Left lung (tissue), 10 donors: ENCODE data around the gene DLG2. TPM values are rescaled to one million over a fixed set of nuclear protein-coding genes. Genes with fewer than 3 reads are reported as not detected.

Experiments used
- ATAC-seq: fragments of 200-7000 bp; cut with Tn5 transposase; one replicate; pipeline ENCODE4 v1.9.1; 2020; ENCODE audit warnings: moderate library complexity
- DNase-seq, 4 donors: peaks; one replicate each; pipeline ENCODE4 v3.0.0-alpha.2; 2013 to 2020
- H3K27ac ChIP-seq, 2 donors: fragments of 200-600 bp; sonication (generic) in 1 of 2; one replicate each; pipeline versions ENCODE4 v1.5.0 to v1.8.0; 2020 to 2021
- H3K27me3 ChIP-seq, 2 donors: fragments of 200-600 bp; sonication (generic) in 1 of 2; one replicate each; pipeline versions ENCODE4 v1.5.0 to v1.8.0; 2020 to 2021
- H3K36me3 ChIP-seq, 2 donors: fragments of 200-600 bp; sonication (generic) in 1 of 2; one replicate each; pipeline versions ENCODE4 v1.5.0 to v1.8.0; 2020 to 2021
- H3K4me1 ChIP-seq, 2 donors: fragments of 200-600 bp; one replicate each; pipeline ENCODE4 v1.8.0; 2021
- H3K4me3 ChIP-seq, 2 donors: fragments of 200-600 bp; sonication (generic) in 1 of 2; one replicate each; pipeline versions ENCODE4 v1.5.0 to v1.8.0; 2020 to 2021; ENCODE audit warnings: mild to moderate bottlenecking in 1 of 2
- H3K9me3 ChIP-seq, 2 donors: fragments of 200-600 bp; sonication (generic) in 1 of 2; one replicate each; pipeline versions ENCODE4 v1.5.0 to v1.8.0; 2020 to 2021
- intact Hi-C, 2 donors: fragments of 100-400 bp; cut with DNase I; formaldehyde crosslinking; loops; one replicate each; pipeline versions ENCODE4 v1.11.2 to v1.14.2; 2022
- polyA plus RNA-seq, 6 donors: library from polyadenylated mRNA; unstranded; fragments of 120-200 nt; gene quantifications; one replicate each; pipeline ENCODE4 v1.2.1, GENCODE V29; 2013; ENCODE audit not compliant: insufficient read length in 6 of 6
- total RNA-seq, 2 donors: library from RNA; stranded (reverse); fragmentation: NEBNext Ultra II Directional; extraction: Animal tissue kit (Norgen Biotek cat#: 25700); gene quantifications; one replicate each; pipeline ENCODE4 v1.2.1, GENCODE V29; 2021
- TF ChIP-seq, protein P1 (sequence below), 2 donors: fragments of 200-600 bp; sonication (generic) in 1 of 2; IDR thresholded peaks; one replicate each; pipeline versions ENCODE4 v1.5.0 to v1.8.0; 2021; ENCODE audit warnings: antibody characterized with exemption in 2 of 2
- donor health status: DM: no; HTN: yes; CAD: no.
- donor health status: DM: no; HTN: no; CAD: no.

DLG2 gene
- total and polyA plus RNA-seq, 8 donors, result 4.5 to 15.0 (median 8.6) TPM

DNA sequence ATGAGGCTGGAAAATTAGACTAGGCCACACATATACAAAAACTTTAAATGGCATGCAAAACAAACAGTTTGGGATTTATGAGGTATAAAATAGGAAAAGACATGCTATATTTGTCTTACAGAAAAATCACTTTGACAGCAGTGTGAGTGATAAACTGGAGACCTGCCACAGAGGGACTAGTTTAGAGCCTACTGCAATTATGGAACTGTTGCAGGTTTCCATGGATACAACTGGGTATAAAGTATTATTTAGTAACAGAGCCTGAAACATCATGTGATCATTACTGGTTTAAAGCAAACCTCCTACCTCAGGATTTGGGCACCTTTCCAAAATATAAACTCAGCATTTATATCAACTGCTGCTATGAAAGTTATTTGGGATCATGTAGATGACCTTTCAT lies 1032.5 kb downstream of the DLG2 start:
- peaks cover 0 to 2% of the 10 kb centered on the region in 2 donors for H3K9me3 ChIP-seq
- no peak overlapping the region for H3K27ac ChIP-seq
- H3K27me3 ChIP-seq, result no peaks in the 10 kb centered on the region
- DNase-seq (no peak), ATAC-seq (no peak)
- H3K4me1 ChIP-seq, result no peaks in the 10 kb centered on the region
- TF ChIP-seq, protein P1, sequence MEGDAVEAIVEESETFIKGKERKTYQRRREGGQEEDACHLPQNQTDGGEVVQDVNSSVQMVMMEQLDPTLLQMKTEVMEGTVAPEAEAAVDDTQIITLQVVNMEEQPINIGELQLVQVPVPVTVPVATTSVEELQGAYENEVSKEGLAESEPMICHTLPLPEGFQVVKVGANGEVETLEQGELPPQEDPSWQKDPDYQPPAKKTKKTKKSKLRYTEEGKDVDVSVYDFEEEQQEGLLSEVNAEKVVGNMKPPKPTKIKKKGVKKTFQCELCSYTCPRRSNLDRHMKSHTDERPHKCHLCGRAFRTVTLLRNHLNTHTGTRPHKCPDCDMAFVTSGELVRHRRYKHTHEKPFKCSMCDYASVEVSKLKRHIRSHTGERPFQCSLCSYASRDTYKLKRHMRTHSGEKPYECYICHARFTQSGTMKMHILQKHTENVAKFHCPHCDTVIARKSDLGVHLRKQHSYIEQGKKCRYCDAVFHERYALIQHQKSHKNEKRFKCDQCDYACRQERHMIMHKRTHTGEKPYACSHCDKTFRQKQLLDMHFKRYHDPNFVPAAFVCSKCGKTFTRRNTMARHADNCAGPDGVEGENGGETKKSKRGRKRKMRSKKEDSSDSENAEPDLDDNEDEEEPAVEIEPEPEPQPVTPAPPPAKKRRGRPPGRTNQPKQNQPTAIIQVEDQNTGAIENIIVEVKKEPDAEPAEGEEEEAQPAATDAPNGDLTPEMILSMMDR (IDR thresholded peaks at IDR 0.05), result no peak
- no peaks in the 10 kb centered on the region for H3K36me3 ChIP-seq
- no peak overlapping the region for H3K4me3 ChIP-seq
- intact Hi-C loops, result no loop called here

DNA sequence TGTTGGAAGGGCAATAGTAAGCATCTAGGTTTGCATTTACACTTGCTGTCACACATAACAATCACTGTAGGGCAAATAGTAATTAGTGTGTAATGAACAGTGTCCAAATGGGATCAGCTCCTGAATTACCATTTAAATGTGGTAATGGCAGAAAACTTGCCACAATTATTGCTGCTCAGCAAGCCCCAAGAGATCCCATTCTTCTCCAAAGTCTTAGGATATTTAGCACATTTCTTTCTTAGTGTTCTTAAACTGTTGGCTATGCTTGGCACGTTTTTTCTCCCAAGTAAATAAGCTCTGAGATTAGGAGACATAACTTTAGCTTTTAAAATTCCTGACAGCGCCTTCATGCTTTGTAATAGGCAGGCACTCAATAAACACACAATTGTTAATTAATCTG lies 1037.0 kb downstream of the DLG2 start:
- Histone ChIP-seq H3K4me1 (no peaks in the 10 kb centered on the region), H3K36me3 (no peaks in the 10 kb centered on the region), H3K9me3 (peaks cover 0 to 2% of the 10 kb centered on the region in 2 donors), H3K27me3 (no peaks in the 10 kb centered on the region), H3K4me3 (no peak overlapping the region), H3K27ac (no peak overlapping the region)
- TF ChIP-seq, protein P1 (IDR thresholded peaks at IDR 0.05), result no peak
- DNase-seq (no peak), ATAC-seq (no peak)
- intact Hi-C loops, result no loop called here

DNA sequence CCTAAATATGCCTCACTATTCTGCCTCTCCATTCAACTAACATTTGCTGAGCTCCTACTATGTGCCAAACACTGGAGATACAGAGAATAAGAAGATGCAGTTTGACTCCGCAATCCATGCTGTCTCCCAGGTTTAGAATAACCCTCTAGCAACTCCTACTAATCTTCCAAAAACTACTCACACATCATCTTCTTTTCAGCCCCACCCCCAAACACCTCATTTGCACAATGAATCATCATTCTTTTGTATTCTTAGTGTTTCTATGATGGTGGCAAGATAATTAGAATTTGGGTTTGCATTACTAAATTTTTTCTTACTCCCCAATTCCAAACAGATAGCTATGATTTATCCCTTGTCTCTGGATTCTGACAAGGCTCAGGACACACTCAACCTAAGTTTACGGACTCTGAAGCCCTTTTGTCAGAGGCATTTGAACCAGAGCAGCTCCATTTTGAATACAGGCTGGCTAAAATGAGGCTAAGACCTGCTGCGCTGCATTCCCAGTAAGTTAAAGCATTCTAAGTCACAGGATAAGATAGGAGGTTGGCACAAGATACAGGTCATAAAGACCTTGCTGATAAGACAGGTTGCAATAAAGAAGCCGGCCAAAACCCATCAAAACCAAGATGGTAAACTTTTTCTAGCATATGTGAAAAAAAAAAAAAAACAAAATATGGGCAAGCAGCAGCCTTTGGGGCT lies 1038.9 kb downstream of the DLG2 start:
- DNase-seq (no peak), ATAC-seq (no peak)
- Histone ChIP-seq H3K4me1 (no peaks in the 10 kb centered on the region), H3K27ac (no peak overlapping the region), H3K27me3 (no peaks in the 10 kb centered on the region), H3K9me3 (peaks cover 0 to 2% of the 10 kb centered on the region in 2 donors), H3K36me3 (no peaks in the 10 kb centered on the region), H3K4me3 (no peak overlapping the region)
- intact Hi-C loops, result no loop called here
- TF ChIP-seq, protein P1 (IDR thresholded peaks at IDR 0.05), result no peak

DNA sequence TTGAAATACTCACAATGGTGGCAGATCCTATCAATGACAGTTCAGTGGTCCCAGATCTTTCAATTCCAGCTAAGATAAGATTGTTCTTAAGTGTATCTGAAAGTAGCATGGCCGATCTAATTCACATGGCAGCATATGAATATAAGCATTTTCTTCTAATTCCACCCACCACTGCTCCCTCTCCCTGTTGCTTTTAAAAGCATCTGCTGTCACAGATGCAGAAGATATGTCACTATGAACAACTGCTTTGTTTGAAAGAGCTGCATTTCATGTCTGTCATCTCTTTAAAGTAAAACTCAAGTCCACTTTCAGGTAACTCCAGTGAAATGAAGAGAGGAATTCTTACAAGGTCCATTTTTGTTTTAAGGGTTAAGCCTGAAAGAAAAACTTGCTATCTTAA lies 1044.0 kb downstream of the DLG2 start:
- Histone ChIP-seq H3K36me3 (no peaks in the 10 kb centered on the region), H3K27me3 (no peaks in the 10 kb centered on the region), H3K4me3 (no peak overlapping the region), H3K9me3 (no peaks in the 10 kb centered on the region), H3K4me1 (no peaks in the 10 kb centered on the region), H3K27ac (no peak overlapping the region)
- ATAC-seq (no peak), DNase-seq (no peak)
- intact Hi-C loops, result no loop called here
- TF ChIP-seq, protein P1 (IDR thresholded peaks at IDR 0.05), result no peak

DNA sequence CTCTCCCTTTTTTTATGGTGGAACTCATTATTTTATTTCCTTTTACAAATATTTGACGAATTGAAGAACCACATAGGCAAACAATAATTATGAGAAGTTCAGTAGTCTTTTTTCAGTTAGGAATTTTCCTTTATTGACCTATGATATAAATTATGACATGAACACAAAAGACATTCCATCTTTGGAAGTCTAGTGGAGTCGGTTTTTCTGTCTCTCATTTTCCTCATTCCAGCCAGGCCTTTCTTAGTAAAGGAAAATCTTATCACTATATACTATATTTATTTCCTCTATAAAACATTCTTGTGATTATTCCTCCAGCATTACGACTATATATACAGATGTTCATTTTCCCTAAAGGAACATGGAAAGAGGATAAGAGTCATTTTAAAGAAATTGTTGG lies 1046.1 kb downstream of the DLG2 start:
- TF ChIP-seq, protein P1 (IDR thresholded peaks at IDR 0.05), result no peak
- H3K27ac ChIP-seq, result no peak overlapping the region
- H3K9me3 ChIP-seq, result no peaks in the 10 kb centered on the region
- H3K27me3 ChIP-seq, result no peaks in the 10 kb centered on the region
- H3K4me3 ChIP-seq, result no peak overlapping the region
- ATAC-seq (no peak), DNase-seq (no peak)
- intact Hi-C loops, result no loop called here
- no peaks in the 10 kb centered on the region for H3K4me1 ChIP-seq
- H3K36me3 ChIP-seq, result no peaks in the 10 kb centered on the region
